ENCODE data around the gene FOXO6.

The FOXO6 gene

DNA sequence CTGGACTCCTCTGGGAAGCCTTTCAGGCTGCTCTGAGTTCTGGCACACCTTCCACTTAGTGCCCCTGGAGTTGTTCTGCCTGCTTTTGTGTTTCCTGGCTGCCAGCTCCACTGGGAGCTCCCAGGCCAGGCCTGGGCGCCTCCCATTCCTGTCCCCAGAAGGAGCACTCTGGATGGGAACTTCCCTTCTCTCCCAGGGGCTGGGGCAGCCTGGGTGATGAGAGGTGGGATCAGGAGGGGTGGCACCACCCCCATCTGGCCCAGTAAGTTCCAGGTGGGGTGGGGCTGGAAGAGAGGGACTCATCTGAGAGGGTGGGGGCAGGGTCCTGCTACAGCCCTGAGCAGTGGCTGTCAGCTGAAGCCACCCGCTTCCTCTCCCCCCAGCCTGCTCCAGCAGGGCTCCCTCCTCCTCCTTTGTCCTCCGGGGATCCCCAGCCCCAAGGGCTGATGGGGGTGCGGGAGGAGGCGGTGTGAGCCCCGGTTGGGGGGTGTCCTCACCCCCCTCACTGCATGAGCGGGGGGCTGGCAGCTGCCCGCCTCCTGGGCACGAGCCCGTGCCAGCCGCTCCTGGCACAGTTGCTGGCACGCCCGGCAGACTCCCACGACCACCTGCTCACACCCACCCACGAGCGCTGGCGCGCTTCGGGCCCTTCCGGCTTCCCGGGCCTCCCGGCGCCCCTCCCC lies 4.7 kb downstream of the FOXO6 start:
- DNase-seq (ENCODE audit: low read depth in 3 of 3, low spot score in 1 of 3) = no peak

- DNase-seq (ENCODE audit: low read depth in 3 of 3, low spot score in 1 of 3) = no peak
These were observed 5.4 kb downstream of the FOXO6 start for GRCh38 chr1:41366455-41367287.

DNA sequence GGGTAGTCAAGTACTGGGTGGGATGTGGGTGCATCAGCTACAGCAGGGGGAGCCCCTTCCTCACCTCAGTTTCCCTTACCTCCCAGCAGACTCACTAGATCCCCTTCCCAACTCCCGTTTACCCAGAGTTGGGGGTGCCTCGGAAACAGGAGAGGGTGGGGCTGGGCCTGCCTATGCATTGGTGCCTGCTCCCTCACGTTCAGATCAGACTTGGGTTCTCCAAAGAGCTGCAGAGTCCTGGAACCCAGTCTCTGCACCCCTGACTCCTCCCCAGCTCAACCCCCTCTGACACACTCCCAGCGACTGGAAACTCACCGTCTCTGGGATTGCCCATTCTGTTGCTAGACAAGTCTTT lies 6.0 kb downstream of the FOXO6 start:
- no peak for DNase-seq (ENCODE audit: low read depth in 3 of 3, low spot score in 1 of 3)

DNA sequence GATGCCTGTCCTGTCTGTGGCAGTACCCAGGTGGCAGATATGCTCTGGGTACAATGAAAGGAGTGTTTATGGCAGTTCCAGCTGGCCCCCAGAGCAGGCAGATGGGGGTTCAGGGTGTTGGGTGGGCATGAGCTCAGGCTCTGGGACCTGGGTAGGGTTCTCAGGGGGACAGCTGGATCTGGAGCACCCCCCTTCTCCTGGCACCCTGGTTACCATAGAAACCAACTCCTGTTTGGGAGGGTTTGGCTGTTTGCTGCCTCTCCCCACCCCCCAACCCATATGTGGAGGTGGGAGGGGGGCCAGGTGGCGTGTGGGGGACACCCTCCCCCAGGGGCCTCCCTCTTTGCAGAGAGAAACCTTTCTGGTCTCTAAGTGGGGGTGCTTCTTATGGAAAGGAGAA lies 7.1 kb downstream of the FOXO6 start:
- DNase-seq (ENCODE audit: low read depth in 3 of 3, low spot score in 1 of 3) = no peak

DNA sequence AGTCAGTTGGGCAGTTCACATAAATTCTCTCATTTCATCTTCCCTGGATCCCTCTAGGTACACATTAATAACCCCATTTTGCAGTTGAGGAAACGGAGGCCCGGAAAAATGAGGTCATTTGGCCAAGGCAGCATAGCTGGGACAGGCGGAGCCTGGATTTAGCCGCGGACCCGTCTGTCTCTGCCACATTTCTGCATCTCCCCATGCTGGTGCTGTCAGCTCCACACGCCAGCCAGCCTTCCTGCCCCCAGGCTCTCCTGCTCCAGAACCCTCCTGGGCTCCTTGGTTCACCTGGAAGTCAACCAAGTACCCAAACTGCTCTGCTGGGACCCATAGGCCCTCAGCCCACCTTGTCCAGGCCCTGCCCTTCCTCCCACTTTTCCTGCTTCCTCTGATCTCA lies 7.6 kb downstream of the FOXO6 start:
- DNase-seq (ENCODE audit: low read depth in 3 of 3, low spot score in 1 of 3) = no peak

DNA sequence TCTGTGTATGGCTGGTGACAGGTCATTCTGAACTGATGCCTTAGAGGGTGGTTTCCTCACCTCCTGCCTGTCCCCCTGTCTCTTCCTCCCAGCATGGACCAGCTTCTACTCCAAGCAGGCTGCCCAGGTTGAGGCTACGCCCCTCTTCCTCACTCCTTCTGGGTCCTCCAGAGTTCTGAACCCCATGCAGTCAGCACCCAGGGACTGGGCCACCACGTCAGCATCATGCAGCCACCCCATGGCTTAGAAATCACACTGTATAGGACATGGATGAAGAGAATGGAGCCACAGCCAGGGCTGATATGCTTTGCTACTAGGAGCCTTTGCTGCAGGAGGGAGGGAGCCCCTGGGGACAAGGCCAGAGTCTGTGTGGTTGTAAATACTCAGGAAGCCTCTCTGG lies 8.3 kb downstream of the FOXO6 start:
- DNase-seq (ENCODE audit: low read depth in 3 of 3, low spot score in 1 of 3) = no peak

DNA sequence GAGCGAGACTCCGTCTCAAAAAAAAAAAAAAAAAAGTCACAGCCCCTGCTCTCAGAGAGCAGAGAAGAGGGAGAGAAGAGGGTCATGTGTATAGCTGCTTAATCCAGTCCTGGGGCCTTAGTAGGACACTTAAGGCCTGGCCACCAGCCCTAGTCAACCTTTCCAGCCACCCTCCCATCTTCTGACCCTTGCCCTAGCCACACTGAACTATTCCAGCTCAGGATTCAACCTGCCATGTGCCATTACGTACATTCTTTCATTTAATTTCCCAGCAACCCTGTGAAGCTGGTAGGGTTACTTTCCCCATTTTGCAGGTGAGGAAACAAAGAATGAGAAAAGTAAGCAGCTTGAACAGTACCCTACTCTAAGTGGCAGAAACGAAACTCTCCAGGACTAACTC lies 9.0 kb downstream of the FOXO6 start:
- DNase-seq (ENCODE audit: low read depth in 3 of 3, low spot score in 1 of 3) = no peak

- no peak for DNase-seq (ENCODE audit: low read depth in 3 of 3, low spot score in 1 of 3)
These were observed 9.7 kb downstream of the FOXO6 start for GRCh38 chr1:41370756-41371420.

DNA sequence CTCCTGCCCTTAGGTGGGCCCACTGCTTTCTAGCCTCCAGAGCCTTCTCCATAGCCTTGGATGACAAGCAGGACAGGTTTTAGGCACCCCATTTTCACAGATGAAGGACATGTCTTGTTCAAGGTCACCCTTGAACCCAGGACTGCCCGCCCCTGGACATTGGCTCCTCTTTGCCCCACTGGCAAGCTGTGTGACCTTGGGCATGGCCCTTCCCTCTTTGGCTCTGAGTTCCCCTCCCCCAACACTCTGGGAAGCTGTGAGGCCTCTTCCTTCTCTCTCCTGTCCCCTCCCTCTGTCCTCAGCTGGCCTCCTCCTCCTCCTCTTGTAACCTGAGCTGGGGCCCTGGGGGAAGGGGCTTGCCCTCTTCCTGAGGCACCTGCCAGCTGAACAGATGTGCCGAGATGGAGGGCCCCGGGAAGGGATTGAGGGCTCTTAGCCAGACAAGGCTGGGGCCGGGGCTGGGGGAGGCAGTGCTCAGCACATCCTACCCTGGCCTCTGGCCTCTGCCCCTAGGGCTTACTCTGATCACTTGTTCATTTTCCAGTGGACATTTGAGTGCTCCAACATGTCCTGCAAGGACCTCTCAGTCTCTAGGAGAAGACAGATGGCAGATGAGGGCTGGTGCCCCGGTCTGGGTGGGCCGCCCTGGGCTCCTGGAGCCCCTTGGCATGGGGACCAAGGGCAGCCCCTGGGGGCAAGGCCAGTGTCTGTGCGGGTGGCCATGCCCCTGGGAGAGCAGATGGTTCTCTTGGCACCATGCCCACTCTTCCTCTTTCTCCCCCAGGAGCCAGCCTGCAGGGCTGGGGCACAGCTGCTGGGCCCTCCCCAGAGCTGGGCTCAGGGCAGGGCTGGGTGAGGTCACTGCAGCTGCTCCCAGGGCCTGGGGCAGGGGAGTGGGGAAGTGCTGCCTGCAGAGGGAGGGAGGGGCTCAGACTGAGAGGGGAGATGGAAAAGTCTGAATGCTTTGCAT lies 10.7 kb downstream of the FOXO6 start:
- no peak for DNase-seq (ENCODE audit: low read depth in 3 of 3, low spot score in 1 of 3)

DNA sequence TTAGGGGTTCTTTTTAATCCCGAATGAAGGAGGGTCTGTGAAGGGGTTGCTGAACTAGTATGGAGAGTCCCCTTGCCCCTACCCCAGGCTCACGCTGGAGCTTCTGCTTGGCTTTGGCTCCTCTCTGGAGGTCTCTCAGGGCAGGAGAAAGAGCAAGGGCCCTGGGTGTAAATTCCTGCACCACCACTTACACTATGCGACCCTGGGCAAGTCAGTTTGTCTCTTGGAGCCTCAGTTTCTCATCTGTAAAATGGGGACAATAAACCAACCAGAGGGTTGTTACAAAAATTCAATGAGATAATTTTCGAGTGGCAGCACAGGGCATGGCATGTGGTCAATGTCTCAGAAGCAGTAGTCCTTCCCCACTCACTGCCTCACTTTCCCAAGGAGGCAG lies 11.4 kb downstream of the FOXO6 start:
- no peak for DNase-seq (ENCODE audit: low read depth in 3 of 3, low spot score in 1 of 3)

DNA sequence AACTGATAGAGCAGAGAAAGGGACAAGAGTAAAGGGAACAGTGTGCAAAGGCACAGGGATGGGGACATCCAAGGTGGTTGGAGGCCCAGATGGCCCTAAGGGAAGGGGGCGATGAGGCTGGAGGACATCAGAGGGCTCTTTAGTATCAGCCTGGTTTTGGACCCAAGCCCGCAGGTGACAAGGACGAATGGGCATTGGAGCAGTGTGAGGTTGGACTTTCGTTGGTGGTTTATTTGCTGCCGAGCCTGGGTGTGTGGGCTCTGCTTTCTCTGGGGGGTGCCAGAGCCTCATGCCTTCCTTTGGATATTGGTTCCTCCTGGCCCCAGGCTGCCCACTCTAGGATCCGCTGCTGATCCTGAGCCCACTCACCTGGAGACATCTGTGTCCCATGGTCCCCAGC lies 12.1 kb downstream of the FOXO6 start:
- no peak for DNase-seq (ENCODE audit: low read depth in 3 of 3, low spot score in 1 of 3)

- no peak for DNase-seq (ENCODE audit: low read depth in 3 of 3, low spot score in 1 of 3)
These were observed 13.5 kb downstream of the FOXO6 start for GRCh38 chr1:41374711-41375110.

DNA sequence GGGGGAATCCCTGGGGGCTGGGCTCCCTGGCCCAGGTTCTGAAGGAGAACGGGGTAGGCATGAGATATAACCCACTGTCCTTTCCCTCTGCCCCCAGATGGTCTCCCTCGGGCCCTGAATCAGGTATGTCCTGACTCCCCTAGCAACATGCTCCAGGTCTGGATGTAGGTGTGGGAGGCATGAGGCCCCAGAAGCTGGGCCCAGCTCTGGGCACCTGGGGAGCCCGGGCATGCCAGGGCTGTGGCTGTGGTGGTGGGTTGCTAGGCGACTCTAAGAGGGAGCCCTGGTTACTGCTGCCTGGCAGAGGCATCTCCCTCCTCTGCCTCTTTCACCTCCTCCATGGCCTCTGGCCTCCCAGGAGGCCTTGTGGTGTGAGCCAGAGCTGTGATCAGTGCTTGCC lies 16.2 kb downstream of the FOXO6 start:
- no peak for DNase-seq (ENCODE audit: low read depth in 3 of 3, low spot score in 1 of 3)

DNA sequence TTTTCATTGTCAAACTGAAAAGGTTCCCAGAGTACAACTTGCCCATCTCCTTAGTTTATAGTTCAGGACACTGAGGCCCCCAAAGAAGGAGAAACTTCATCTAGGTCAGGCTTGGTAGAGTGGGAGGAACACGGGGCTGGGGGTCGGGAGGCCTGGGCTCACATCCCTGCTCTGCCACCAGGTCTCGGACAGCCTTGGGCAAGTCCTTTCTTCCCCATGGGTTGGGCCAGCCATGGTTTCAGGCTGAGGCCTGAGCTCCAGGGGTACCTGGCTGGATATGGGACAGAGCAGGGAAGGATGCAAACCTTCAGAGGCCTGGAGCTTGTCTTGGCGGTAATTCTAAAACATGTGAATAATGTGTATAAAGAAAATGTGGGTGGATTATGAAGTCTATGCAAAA lies 17.0 kb downstream of the FOXO6 start:
- DNase-seq (ENCODE audit: low read depth in 3 of 3, low spot score in 1 of 3) = no peak

DNA sequence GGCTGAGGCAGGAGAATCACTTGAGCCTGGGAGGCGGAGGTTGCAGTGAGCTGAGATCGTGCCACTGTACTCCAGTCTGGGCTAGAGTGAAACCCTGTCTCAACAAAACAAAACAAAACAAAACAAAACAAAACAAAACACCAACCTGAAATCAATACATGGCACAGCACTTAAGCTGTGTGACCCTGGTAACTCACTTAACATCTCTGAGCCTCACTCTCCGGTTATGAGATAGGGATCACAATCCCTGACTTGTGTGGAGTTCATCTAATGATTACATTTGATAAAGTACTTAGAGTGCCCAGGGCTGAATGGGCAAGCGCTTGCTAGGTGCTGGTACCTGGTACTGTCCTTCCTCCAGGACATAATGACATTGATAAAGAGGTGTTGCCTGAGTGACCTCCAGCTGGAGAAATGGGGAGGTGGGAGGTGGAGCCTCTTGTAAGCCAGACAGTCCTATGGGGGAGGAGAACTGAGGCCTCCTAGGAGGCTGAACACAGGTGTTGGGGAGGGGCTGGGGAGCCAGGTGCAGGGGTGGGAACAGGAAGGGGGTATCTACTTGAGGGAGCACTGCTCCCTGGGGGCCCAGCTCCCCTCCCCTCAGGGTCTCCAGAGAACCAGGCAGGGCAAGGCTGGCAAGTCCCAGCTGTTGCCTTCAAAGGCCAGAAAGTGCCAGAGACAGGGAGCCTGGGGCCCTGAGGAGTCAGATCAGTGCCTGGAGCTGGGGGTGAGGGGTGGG lies 17.9 kb downstream of the FOXO6 start:
- DNase-seq (ENCODE audit: low read depth in 3 of 3, low spot score in 1 of 3) = no peak

DNA sequence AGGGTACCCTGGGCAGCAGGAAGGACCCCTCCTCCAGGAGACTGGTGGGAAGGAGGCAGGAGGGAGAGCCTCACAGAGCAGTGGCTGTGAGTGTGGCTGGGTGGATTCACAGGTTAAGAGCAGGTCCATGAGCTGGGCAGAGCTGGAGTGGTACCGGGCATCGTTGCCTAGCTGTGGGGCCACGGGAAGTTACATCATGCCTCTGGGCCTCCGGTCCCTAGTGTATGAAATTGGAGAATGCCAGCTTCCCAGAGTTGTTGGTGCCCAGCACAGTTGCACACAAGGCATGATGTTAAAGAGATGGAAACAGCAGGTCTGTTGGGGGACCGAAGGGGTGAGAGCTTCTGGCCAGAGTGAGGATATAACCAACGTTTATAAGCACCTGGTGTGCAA lies 18.5 kb downstream of the FOXO6 start:
- DNase-seq (ENCODE audit: low read depth in 3 of 3, low spot score in 1 of 3) = no peak

GRCh38 chr1:41380195-41380594 lies 19.0 kb downstream of the FOXO6 start:
- no peak for DNase-seq (ENCODE audit: low read depth in 3 of 3, low spot score in 1 of 3)

- no peak for DNase-seq (ENCODE audit: low read depth in 3 of 3, low spot score in 1 of 3)
These were observed 19.9 kb downstream of the FOXO6 start for GRCh38 chr1:41380979-41381691.

DNA sequence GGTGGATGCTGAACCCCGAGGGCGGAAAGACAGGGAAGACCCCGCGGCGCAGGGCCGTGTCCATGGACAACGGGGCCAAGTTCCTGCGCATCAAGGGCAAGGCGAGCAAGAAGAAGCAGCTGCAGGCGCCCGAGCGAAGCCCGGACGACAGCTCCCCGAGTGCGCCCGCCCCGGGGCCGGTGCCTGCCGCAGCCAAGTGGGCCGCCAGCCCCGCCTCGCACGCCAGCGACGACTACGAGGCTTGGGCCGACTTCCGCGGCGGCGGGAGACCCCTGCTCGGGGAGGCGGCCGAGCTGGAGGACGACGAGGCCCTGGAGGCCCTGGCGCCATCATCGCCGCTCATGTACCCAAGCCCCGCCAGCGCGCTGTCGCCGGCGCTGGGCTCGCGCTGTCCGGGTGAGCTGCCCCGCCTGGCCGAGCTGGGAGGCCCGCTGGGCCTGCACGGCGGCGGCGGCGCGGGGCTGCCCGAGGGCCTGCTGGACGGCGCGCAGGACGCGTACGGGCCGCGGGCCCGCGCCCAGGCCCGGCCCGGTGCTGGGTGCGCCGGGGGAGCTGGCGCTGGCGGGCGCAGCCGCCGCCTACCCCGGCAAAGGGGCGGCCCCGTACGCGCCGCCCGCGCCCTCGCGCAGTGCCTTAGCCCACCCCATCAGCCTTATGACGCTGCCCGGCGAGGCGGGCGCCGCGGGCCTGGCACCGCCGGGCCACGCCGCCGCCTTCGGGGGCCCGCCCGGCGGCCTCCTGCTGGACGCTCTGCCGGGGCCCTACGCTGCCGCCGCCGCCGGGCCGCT lies 20.7 kb downstream of the FOXO6 start:
- no peak for DNase-seq (ENCODE audit: low read depth in 3 of 3, low spot score in 1 of 3)
